Esophagus (tissue), 2 donors: ENCODE measurements around the gene CREB5. TPM values are rescaled to one million over a fixed set of nuclear protein-coding genes. Genes with fewer than 3 reads are reported as not detected.

Experiments
- H3K27ac ChIP-seq, 2 donors: one replicate each; pipeline ENCODE4 v1.5.1; 2013; ENCODE audit warnings: low read depth in 2 of 2, mild to moderate bottlenecking in 2 of 2, inconsistent platforms in 1 of 2, low read length in 1 of 2, moderate library complexity in 1 of 2
- H3K27me3 ChIP-seq, 2 donors: one replicate each; pipeline ENCODE4 v1.6.1; 2013; ENCODE audit warnings: low read length in 2 of 2, control low read depth in 1 of 2, mild to moderate bottlenecking in 1 of 2; ENCODE audit not compliant: insufficient read depth in 2 of 2, control insufficient read depth in 1 of 2
- H3K36me3 ChIP-seq, 2 donors: one replicate each; pipeline ENCODE4 v1.6.1; 2013; ENCODE audit warnings: low read length in 1 of 2; ENCODE audit not compliant: control insufficient read depth in 2 of 2, insufficient read depth in 2 of 2
- H3K4me1 ChIP-seq, 2 donors: one replicate each; pipeline ENCODE4 v1.6.1; 2013; ENCODE audit warnings: low read length in 1 of 2; ENCODE audit not compliant: control insufficient read depth in 2 of 2, insufficient read depth in 2 of 2
- H3K4me3 ChIP-seq, 2 donors: one replicate each; pipeline ENCODE4 v1.5.1; 2013; ENCODE audit warnings: low read length in 2 of 2, mild to moderate bottlenecking in 2 of 2, low read depth in 1 of 2, moderate library complexity in 1 of 2
- H3K9me3 ChIP-seq, 2 donors: one replicate each; pipeline ENCODE4 v1.6.1; 2013; ENCODE audit warnings: mild to moderate bottlenecking in 2 of 2, low read depth in 1 of 2, low read length in 1 of 2, moderate library complexity in 1 of 2; ENCODE audit not compliant: control insufficient read depth in 2 of 2, insufficient read depth in 1 of 2
- WGBS, 2 donors: extraction: QIAGEN DNeasy Blood & Tissue Kit; methylation state at CpG; one replicate each; pipeline ENCODE4 v1.1.7; 2013; 5-methylcytosine and 5-hydroxymethylcytosine counted together
- polyA plus RNA-seq, 2 donors: library from polyadenylated mRNA; stranded (reverse); fragments of 200-250 nt; gene quantifications; one replicate each; pipeline ENCODE4 v1.2.3, GENCODE V29; 2013
- donor health status: healthy with polysubstance abuse.
- donor health status: Bipolar disorder and iron deficiency.

Gene CREB5
- polyA plus RNA-seq, 2 donors, result 0.67 to 1.2 TPM

DNA sequence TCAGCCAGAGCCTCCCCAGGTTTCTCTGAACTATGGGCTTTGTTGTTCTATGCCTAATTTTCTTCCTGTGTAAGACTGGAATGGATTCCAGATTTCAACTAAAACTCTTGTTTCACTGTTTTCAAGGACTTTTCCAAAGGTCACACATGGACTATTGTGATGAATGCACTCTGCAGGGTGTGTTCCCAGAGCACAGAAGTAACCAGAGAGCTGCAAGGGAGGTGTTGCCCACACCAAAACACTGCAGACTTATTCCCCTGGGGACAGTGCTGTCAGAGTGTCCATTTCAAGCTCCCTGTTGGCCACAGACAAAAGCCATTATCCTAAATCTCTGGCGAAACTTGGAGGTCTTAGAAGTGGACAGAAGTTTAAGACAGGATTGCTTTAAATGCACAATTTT lies 314.2 kb downstream of the CREB5 start:
- Histone ChIP-seq H3K4me1 (no peaks in the 10 kb centered on the region), H3K36me3 (no peaks in the 10 kb centered on the region), H3K27me3 (no peaks in the 10 kb centered on the region), H3K27ac (no peak overlapping the region), H3K9me3 (no peaks in the 10 kb centered on the region), H3K4me3 (no peak overlapping the region)
- 46 to 67% methylated on average over 1 of the region's 1 CpG for WGBS, 2 donors

DNA sequence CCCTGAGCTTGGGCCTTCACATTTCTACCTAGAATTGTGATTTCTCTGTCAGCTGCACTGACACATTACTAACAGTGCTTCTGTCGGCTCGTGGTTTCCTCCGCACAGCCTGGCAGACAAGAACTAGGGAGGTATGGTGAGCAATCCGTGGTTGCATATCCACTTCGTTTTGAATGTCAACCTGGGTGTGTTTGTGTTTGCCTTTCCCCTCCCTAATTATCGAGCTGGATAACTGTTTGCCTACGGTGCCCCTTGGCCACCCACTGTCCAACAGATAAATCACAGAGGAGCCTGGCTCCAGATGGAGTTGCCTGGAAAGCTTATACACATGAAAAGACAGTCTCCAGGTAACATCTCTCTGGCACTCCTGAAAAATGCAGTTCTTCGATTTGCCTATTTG lies 317.0 kb downstream of the CREB5 start:
- H3K27ac ChIP-seq, result no peak overlapping the region
- H3K4me3 ChIP-seq, result no peak overlapping the region
- no peaks in the 10 kb centered on the region for H3K9me3 ChIP-seq
- H3K27me3 ChIP-seq, result no peaks in the 10 kb centered on the region
- H3K36me3 ChIP-seq, result no peaks in the 10 kb centered on the region
- H3K4me1 ChIP-seq, result peaks cover 0 to 3% of the 10 kb centered on the region in 2 donors
- 63 to 64% methylated on average over 8 of the region's 8 CpGs for WGBS, 2 donors

DNA sequence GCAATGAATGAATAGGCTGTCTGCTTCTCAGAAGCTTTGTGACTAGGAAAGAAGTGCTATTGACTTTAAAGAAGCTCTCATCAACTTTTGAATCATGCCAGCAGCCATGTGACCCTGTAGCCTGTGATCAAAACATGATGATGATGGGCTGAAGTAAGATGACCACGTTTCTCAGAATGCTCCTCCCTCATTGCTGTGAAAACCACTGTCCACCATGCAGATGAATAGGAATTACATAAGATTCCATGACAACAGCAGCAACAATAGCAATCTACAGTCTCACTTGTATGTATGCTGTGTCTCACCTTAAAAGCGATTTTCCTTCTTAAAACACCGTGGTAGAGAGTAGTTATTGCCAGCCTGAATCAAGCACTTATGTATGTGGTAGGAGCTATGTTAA lies 317.4 kb downstream of the CREB5 start:
- WGBS, 2 donors, result 65 to 73% methylated on average over 3 of the region's 3 CpGs
- Histone ChIP-seq H3K4me1 (peaks cover 0 to 3% of the 10 kb centered on the region in 2 donors), H3K27me3 (no peaks in the 10 kb centered on the region), H3K9me3 (no peaks in the 10 kb centered on the region), H3K27ac (no peak overlapping the region), H3K4me3 (no peak overlapping the region), H3K36me3 (no peaks in the 10 kb centered on the region)

GRCh38 chr7:28731092-28731658 lies 318.9 kb downstream of the CREB5 start:
- no peak overlapping the region for H3K27ac ChIP-seq

GRCh38 chr7:28732071-28732869 lies 320.0 kb downstream of the CREB5 start:
- Histone ChIP-seq H3K36me3 (no peaks in the 10 kb centered on the region), H3K4me1 (peaks cover 0 to 3% of the 10 kb centered on the region in 2 donors), H3K27ac (peak overlapping the region; percentile 32 to 55), H3K9me3 (no peaks in the 10 kb centered on the region), H3K27me3 (no peaks in the 10 kb centered on the region), H3K4me3 (no peak overlapping the region)
- WGBS, 2 donors, result 23 to 42% methylated on average over 11 of the region's 11 CpGs

More at GRCh38 chr7:28731092-28731658, 318.9 kb downstream of the CREB5 start:
- Histone ChIP-seq H3K4me1 (peaks cover 0 to 3% of the 10 kb centered on the region in 2 donors), H3K9me3 (no peaks in the 10 kb centered on the region), H3K27me3 (no peaks in the 10 kb centered on the region), H3K36me3 (no peaks in the 10 kb centered on the region), H3K4me3 (no peak overlapping the region)
- WGBS, 2 donors, result 35 to 56% methylated on average over 5 of the region's 5 CpGs

DNA sequence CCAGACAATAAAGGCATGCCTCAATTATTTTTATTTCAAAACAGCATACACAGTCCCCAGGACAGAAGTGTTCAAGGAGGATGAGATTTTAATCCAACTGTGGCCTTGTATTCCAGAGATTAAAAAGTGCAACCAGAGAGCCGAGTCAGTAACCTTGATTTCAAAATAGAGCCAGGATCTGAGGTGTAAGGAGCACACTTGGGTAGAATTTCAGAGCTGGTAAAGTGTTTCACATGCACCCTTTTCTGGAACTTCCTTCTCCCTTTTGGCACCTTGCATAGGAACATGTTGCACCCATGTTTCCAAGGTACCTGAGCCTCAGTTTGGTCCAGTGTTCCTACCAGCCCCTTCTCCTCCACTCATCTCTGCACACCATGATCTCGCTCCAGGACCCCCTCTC lies 320.7 kb downstream of the CREB5 start:
- no peaks in the 10 kb centered on the region for H3K27me3 ChIP-seq
- no peak overlapping the region for H3K4me3 ChIP-seq
- H3K4me1 ChIP-seq, result peaks cover 0 to 3% of the 10 kb centered on the region in 2 donors
- 58 to 69% methylated on average over 2 of the region's 2 CpGs for whole genome bisulfite sequencing, 2 donors
- peak overlapping the region in 1 of 2 donors; percentile 60 for H3K27ac ChIP-seq
- no peaks in the 10 kb centered on the region for H3K36me3 ChIP-seq
- H3K9me3 ChIP-seq, result no peaks in the 10 kb centered on the region

DNA sequence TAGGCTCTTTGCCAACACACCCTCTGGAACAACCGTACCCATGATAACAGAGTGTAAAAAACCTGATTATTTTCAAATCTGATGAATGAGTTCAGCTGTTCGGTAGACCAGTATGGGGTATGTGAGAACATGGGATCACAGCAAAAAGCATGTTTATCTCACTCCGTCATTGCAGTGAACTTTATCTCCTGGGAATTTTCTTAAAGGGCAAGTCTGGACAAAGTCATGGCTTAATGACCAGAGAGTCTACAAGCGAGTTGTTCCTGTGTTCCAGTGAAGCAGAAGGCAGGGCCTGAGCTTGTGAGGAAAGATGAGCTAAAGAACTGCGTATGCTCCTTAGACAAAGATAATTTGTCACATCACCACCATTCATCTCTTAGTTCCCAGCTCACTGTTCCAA lies 326.1 kb downstream of the CREB5 start:
- Histone ChIP-seq H3K27ac (no peak overlapping the region), H3K27me3 (no peaks in the 10 kb centered on the region), H3K4me1 (peaks cover 0 to under 1% of the 10 kb centered on the region in 2 donors), H3K36me3 (no peaks in the 10 kb centered on the region), H3K9me3 (no peaks in the 10 kb centered on the region), H3K4me3 (no peak overlapping the region)
- 39 to 44% methylated on average over 5 of the region's 5 CpGs for WGBS, 2 donors

DNA sequence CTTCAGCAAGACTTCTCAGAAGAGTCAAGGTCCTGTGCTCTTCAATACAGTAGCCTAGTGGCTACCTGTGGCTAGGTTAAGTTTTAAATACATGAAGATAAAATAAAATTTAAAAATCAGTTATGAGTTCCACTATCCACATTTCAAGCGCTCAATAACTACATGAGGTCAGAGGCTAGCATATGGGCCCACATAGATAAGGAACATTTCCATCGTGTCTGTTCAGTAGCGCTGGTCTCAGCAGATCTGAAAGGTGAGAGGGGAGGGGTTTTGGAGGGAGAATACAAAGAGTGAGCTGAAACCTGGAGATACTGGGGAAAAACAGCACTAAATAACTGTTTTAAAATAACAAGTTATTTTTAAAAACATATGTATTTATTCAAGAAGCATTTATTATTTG lies 326.8 kb downstream of the CREB5 start:
- no peak overlapping the region for H3K27ac ChIP-seq
- no peaks in the 10 kb centered on the region for H3K4me1 ChIP-seq
- H3K4me3 ChIP-seq, result no peak overlapping the region
- no peaks in the 10 kb centered on the region for H3K36me3 ChIP-seq
- H3K27me3 ChIP-seq, result no peaks in the 10 kb centered on the region
- WGBS, 2 donors, result 84 to 94% methylated on average over 3 of the region's 3 CpGs
- no peaks in the 10 kb centered on the region for H3K9me3 ChIP-seq

DNA sequence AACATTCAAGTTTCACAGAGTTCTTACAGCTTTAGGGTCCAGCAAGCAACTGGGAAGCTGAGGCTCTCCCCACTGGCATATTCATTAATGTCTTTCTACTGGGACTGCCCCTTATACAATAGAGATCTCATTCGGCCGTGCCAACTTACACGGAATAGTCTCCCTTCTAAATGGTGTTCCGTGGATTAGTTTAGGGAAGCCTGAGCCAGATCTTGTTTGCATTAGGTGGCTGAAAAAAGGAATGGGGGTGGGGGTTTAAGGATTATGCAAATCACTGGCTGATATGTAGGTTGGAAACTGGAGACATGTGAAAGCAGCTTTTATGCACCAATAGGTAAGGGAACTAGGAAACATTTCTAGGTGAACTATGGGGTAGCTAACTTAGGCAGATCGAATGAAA lies 327.5 kb downstream of the CREB5 start:
- Histone ChIP-seq H3K4me3 (no peak overlapping the region), H3K27me3 (no peaks in the 10 kb centered on the region), H3K27ac (no peak overlapping the region), H3K9me3 (no peaks in the 10 kb centered on the region), H3K4me1 (no peaks in the 10 kb centered on the region), H3K36me3 (no peaks in the 10 kb centered on the region)
- WGBS, 2 donors, result 46 to 54% methylated on average over 5 of the region's 5 CpGs

DNA sequence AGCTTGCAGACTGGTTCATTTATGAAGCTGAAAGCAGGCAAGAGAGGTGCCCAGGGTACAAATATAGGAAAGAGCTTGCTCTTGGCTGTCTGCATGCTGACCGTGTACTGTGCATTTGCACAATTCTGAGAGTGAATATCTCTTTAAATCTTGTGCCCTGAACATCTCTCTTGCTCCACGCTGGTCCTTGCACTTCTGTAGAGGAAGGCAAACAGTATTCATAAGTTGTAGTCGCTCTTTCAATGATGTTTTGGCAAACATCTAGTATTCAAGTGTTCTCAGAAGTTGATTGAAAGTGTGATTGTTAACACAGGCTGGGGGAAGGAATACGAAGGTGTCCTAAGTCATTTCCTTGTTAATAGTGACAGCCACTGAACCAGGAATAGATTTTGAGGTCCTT lies 332.6 kb downstream of the CREB5 start:
- 64 to 66% methylated on average over 4 of the region's 4 CpGs for WGBS, 2 donors
- H3K4me1 ChIP-seq, result no peaks in the 10 kb centered on the region
- H3K9me3 ChIP-seq, result no peaks in the 10 kb centered on the region
- no peak overlapping the region for H3K4me3 ChIP-seq
- H3K27me3 ChIP-seq, result no peaks in the 10 kb centered on the region
- no peak overlapping the region for H3K27ac ChIP-seq
- no peaks in the 10 kb centered on the region for H3K36me3 ChIP-seq
